GM18519 (cell line): ENCODE measurements around the gene FBXW4.

ENCODE experiments used
- ATAC-seq: cut with Tn5 transposase; IDR thresholded peaks from one replicate; pipeline ENCODE4 v1.9.1; 2021; ENCODE audit warnings: mild to moderate bottlenecking, moderate library complexity; ENCODE audit not compliant: unreplicated experiment, low FRiP score

The FBXW4 gene

GRCh38 chr10:101694674-101695403 is at the start of gene FBXW4:
Gene FBXW4, minus strand, starts transcription at chr10:101695170. Its CDS starts 65 bp downstream, at chr10:101695105.
- peak; percentile 32 for ATAC-seq

GRCh38 chr10:101744267-101744666 is 49.3 kb upstream of the FBXW4 start:
- no peak for ATAC-seq

- ATAC-seq = no peak
Measured at GRCh38 chr10:101741938-101742337, 47.0 kb upstream of the FBXW4 start.

GRCh38 chr10:101736666-101737065 is 41.7 kb upstream of the FBXW4 start:
- no peak for ATAC-seq

GRCh38 chr10:101732096-101732495 is 37.1 kb upstream of the FBXW4 start:
- no peak for ATAC-seq

- no peak for ATAC-seq
Measured at GRCh38 chr10:101726115-101726387, 31.1 kb upstream of the FBXW4 start.

- ATAC-seq = no peak
Measured at GRCh38 chr10:101725296-101726114, 30.5 kb upstream of the FBXW4 start.

GRCh38 chr10:101724446-101724845 is 29.5 kb upstream of the FBXW4 start:
- ATAC-seq = no peak

GRCh38 chr10:101723176-101723575 is 28.2 kb upstream of the FBXW4 start:
- no peak for ATAC-seq

GRCh38 chr10:101721806-101722205 is 26.8 kb upstream of the FBXW4 start:
- no peak for ATAC-seq

- ATAC-seq = no peak
Measured at GRCh38 chr10:101720606-101721230, 25.7 kb upstream of the FBXW4 start.

GRCh38 chr10:101718690-101719275 is 23.8 kb upstream of the FBXW4 start:
- no peak for ATAC-seq

- no peak for ATAC-seq
Measured at GRCh38 chr10:101716891-101717659, 22.1 kb upstream of the FBXW4 start.

GRCh38 chr10:101712997-101713396 is 18.0 kb upstream of the FBXW4 start:
- ATAC-seq = no peak

GRCh38 chr10:101710793-101711192 is 15.8 kb upstream of the FBXW4 start:
- no peak for ATAC-seq

- no peak for ATAC-seq
Measured at GRCh38 chr10:101710059-101710695, 15.2 kb upstream of the FBXW4 start.

GRCh38 chr10:101709359-101710058 is 14.5 kb upstream of the FBXW4 start:
- ATAC-seq = no peak

- no peak for ATAC-seq
Measured at GRCh38 chr10:101708870-101709269, 13.9 kb upstream of the FBXW4 start.

GRCh38 chr10:101708073-101708472 is 13.1 kb upstream of the FBXW4 start:
- no peak for ATAC-seq
